ENCODE data around the gene ARHGAP44. TPM values are rescaled to one million over a fixed set of nuclear protein-coding genes. Genes with fewer than 3 reads are reported as not detected.

The ARHGAP44 gene
- total RNA-seq, 1 experiment from 2014 or later = 9.9 TPM

GRCh38 chr17:12826431-12826830 lies 37.1 kb downstream of the ARHGAP44 start:
- Histone ChIP-seq H3K18ac (ENCODE audit: insufficient read length, low read depth, low read length) (no peak overlapping the region), H3K4me2 (ENCODE audit: insufficient read depth, insufficient read length, low read length) (no peak overlapping the region), H2AK5ac (ENCODE audit: insufficient read length, low read length) (no peak overlapping the region), H3K27ac (ENCODE audit: insufficient read length, low read depth, low read length) (no peak overlapping the region), H3K4ac (ENCODE audit: low read depth, low read length) (no peak overlapping the region), H2BK12ac (ENCODE audit: insufficient read length, low read depth, low read length) (no peak overlapping the region), H2BK20ac (ENCODE audit: low read depth, low read length, poor library complexity, severe bottlenecking) (no peak overlapping the region), H3T11ph (ENCODE audit: low read length) (no peak overlapping the region), H4K5ac (ENCODE audit: insufficient read length, low read depth, low read length) (no peak overlapping the region), H2BK5ac (ENCODE audit: insufficient read length, low read length) (no peak overlapping the region), H3K9me3 (ENCODE audit: control insufficient read depth, low read depth, low read length) (no peaks in the 10 kb centered on the region), H2BK15ac (ENCODE audit: low read depth, low read length) (no peak overlapping the region), H3K4me1 (ENCODE audit: insufficient read depth, low read length) (no peaks in the 10 kb centered on the region), H3K79me2 (ENCODE audit: insufficient read depth, low read length) (peaks cover 2% of the 10 kb centered on the region; the same call in 1 of the 2 replicates), H4K20me1 (ENCODE audit: control insufficient read depth, insufficient read depth, insufficient read length) (no peaks in the 10 kb centered on the region), H2AFZ (ENCODE audit: low read length) (no peak overlapping the region), H3K9ac (ENCODE audit: extremely low read depth, insufficient read length, low read length) (no peak overlapping the region), H2BK120ac (ENCODE audit: low read depth, low read length, poor library complexity, severe bottlenecking) (no peak overlapping the region), H3K23me2 (ENCODE audit: insufficient read length, low read depth, low read length, poor library complexity, severe bottlenecking) (no peaks in the 10 kb centered on the region), H3K56ac (ENCODE audit: insufficient read length, low read depth, low read length) (no peak overlapping the region), H4K8ac (replicated peaks; ENCODE audit: insufficient read length, low read depth, low read length) (no peak overlapping the region), H3K27me3 (ENCODE audit: insufficient read depth, low read length) (no peaks in the 10 kb centered on the region), H3K14ac (ENCODE audit: insufficient read depth, low read length) (no peak overlapping the region), H4K91ac (ENCODE audit: insufficient read length, low read depth, low read length) (no peak overlapping the region), H3K23ac (ENCODE audit: insufficient read length, low read depth, low read length) (no peak overlapping the region), H3K79me1 (ENCODE audit: insufficient read depth, low read depth, low read length, poor library complexity, severe bottlenecking) (peaks cover 3% of the 10 kb centered on the region)
- no peaks in the 10 kb centered on the region for H3K27me3 Mint-ChIP-seq (ENCODE audit: low read depth)
- no peak overlapping the region for H3K27ac Mint-ChIP-seq
- H3K4me1 Mint-ChIP-seq = no peaks in the 10 kb centered on the region
- H3K36me3 Mint-ChIP-seq (ENCODE audit: insufficient read depth in 1 of 3, low read depth in 3 of 3) = peaks cover 7 to 14% (median 9%) of the 10 kb centered on the region in 3 experiments
- no CpG with 5 or more reads among the region's 1 CpG for WGBS (ENCODE audit: extremely low coverage, insufficient read length, low lambda C conversion rate)
- DNase-seq = no peak
- no peak overlapping the region for H3K4me3 Mint-ChIP-seq
- peaks cover 6 to 19% of the 10 kb centered on the region in 2 experiments for H3K9me3 Mint-ChIP-seq
- TF ChIP-seq CTCF (conservative IDR thresholded peaks at IDR 0.05) = no peak
